GM11168 (cell line): ENCODE measurements around the gene FLRT2.

Experiments used
- in situ Hi-C: fragments of 300-500 bp; cut with MboI; formaldehyde crosslinking; loops from one replicate; pipeline ENCODE4 v1.12.0; 2022; ENCODE audit warnings: low sequenced_read_pairs; ENCODE audit not compliant: unreplicated experiment

FLRT2 gene

DNA sequence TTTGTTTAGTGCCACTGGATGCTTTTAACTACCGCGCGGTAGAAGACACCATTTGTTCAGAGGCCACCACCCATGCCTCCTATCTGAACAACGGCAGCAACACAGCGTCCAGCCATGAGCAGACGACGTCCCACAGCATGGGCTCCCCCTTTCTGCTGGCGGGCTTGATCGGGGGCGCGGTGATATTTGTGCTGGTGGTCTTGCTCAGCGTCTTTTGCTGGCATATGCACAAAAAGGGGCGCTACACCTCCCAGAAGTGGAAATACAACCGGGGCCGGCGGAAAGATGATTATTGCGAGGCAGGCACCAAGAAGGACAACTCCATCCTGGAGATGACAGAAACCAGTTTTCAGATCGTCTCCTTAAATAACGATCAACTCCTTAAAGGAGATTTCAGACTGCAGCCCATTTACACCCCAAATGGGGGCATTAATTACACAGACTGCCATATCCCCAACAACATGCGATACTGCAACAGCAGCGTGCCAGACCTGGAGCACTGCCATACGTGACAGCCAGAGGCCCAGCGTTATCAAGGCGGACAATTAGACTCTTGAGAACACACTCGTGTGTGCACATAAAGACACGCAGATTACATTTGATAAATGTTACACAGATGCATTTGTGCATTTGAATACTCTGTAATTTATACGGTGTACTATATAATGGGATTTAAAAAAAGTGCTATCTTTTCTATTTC lies 93.2 kb downstream of the FLRT2 start:
- in situ Hi-C loops = no loop called here

DNA sequence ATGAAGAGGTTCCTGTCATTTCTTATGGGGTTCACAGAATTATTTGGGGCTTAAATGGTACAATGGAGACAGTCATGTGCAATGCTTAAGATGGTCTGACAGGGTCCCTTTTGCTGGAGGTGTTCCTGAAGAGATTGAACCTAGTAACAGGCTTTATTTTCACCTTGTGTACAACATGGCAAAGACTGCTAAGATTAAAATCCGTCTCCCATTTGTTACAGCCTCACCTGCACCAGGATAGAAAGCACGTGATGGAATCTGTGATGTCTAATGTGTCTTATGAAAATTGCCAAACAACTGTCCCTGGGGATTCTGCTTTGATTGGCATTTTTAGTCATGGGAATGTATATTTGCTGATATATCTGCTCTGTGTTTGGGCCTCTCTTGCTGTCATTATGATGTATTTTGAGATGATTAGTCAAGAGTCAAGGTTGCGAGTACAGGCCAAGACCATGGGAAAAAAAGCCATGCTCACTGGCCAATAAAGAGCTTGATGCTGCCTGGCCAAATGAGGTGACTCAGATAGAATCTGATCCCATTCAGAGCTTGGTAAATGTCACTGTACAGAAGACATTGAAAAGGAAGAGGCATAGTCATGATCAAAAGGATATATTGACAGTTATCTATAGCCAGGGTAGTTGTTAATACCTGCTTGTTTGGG lies 96.1 kb downstream of the FLRT2 start:
- in situ Hi-C loops = no loop called here

DNA sequence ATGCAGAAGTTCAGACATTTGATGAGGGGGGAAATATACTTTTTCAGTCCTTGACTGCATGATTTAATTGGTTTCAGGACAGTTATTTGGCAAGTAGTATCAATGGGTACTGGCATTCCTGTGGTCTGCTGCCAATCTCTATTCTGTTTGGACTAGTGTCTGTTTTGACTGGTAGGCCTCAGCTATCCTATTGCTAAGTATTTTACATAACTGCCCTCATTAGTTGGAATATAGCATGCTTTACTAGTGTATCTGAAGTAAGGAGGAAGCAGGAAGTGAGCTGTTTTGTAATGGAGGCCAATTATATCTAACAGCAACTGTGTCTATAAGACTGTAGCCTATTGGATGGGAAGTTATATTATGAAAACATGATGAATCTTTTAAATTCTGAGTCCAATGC lies 104.3 kb downstream of the FLRT2 start:
- in situ Hi-C loops = no loop called here

DNA sequence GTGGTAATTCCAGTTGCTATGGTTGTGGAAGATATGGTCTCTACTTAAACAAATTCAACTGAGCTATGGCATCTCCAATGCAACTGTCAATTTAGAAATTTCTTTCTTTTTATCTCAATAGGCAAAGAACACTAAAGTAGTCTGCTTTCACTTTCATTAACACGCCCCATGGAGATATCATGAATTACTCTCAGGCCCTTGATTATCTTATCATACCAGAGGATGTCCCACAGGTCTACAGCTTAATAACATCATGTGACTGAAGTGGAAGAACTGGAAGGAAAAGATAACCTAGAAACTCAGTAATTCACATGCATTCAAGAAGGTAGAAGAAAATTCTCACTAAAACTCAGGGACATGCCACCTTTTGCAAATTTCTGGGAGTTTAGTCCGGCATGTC lies 114.3 kb downstream of the FLRT2 start:
- in situ Hi-C loops = no loop called here

DNA sequence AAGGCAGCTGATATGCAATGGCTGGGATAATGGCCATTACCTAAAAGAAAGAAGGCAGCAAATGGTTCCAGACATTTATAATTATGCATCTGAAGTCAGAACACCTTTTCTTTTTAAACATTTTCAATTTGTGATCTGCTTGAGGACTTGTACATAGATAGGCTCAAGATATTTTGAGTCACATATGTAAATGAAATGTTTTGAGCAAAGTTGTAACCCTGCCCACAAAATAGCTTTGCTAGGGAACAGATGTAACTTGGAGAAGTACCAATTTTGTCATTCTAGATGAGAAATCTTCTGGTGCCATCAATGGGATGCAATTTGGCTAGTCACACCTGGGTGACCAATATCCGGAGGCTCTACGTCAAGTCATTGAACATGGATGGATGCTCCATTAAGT lies 123.1 kb downstream of the FLRT2 start:
- in situ Hi-C loops = no loop called here

DNA sequence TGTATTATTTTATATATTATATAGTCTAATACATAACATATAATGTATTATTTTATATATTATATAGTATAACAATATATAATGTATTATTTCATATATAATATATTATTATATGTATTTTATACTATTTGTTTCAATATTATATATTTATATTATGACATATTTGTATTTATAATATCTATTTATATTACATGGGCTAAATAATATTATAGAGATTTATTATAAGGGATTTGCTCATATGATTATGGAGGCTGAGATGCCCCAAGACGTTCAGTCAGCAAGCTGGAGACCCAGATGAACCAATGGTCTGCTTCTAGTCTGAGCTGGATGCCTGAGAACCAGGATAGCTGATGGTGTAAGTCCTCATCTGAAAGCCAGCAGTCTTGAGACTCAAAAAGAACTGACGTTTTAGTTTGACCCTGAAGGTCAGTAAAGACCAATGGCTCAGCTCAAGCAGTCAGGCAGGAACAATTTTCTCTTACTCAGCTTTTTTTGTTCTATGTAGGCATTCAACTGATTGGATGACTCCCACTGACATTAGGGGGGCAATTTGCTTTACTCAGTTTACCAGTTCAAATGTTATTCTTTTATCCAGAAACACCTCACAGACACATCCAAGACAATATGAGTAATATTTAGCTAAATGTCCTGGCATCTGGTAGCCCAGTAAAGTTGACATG lies 130.4 kb downstream of the FLRT2 start:
- in situ Hi-C loops = no loop called here

DNA sequence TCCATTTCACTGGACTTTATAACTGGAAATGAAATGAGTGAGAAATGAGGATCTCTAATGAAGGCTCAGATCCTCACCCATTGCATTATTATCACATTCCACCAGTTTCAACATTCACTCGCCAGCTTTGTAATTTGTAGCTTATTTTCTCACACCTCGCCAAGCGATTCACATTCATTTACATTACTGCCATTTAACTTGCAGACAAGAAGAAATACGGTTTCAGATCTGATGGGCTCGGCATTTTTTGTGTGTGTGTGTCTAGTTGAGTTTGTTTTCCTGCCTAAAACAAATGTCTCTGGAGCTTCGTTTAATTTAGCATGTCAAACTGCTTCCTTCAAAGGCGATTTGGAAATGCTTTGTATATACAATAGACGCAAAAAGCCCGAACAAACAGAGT lies 132.2 kb downstream of the FLRT2 start:
- in situ Hi-C loops = no loop called here

DNA sequence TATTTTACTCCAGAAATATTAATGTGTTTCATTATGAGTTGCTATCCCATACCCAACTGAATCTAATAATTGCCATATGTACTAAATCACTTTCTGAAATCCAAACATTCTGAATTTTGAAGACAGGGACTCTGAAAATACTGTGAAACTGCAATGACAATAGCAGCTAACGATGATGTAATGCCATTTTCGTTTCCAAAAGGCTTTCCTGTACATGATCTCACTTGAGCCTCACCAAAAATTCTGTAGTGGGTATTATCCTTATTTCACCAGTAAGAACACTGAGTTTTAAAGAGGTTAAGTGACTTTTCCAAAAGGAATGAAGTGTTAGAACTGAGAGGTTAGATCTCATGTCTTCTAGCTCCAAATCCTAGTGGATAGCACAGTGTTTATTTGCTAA lies 133.3 kb downstream of the FLRT2 start:
- in situ Hi-C loops = no loop called here

DNA sequence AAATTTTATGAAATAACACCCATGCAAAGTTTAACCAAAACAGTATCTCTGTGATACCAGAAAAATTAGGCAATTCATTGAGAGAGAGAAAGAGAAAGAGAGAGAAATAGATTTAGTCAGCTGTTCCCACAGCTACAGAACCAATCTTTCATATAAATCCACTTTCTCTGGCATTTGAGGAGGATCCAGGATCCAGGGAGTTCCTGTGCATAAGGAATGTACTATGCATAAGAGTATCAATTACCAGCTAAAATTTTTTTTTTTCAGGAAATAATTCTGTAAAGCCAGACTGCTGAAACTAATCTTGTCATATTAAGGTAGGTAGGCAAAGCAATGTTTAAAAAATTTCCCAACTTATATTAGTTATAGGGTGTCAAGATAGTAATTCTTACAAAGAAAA lies 133.7 kb downstream of the FLRT2 start:
- in situ Hi-C loops = no loop called here

DNA sequence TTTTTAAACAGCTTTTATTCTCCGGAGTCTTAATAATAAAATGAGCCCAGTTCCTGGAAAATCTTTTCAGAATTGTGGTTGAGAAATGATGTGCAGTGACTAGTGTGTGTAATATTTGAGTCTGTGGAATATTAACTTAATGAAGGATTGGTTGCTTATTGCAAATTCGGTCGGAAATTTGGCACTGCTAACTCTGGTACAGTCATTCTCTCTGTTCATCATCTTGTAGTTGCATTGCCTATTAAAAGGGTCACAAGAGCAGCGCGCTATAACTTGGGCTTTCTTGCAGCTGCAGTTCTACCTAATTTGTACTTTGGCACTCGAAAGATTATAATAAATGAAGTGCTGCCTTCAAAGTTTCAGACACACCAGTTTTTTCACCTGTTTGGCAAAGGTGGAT lies 146.0 kb downstream of the FLRT2 start:
- in situ Hi-C loops = no loop called here

DNA sequence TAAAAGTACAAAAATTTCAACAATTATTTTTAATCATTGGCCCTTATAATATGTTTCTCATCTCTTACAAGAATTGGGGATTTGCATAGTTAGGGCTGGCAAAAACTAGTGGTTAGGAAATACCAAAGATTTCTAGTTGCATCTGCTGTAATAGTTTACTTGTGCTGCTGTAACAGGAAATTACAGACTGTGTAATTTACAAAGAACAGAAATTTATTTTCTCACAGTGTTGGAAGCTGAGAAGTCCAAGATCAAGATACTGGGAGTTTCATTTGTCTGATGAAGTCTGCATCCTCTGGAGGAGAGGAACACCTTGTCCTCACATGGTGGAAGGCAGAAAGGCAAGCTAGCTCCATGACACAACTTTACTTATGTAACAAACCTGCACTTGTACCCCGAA lies 157.0 kb downstream of the FLRT2 start:
- in situ Hi-C loops = no loop called here

DNA sequence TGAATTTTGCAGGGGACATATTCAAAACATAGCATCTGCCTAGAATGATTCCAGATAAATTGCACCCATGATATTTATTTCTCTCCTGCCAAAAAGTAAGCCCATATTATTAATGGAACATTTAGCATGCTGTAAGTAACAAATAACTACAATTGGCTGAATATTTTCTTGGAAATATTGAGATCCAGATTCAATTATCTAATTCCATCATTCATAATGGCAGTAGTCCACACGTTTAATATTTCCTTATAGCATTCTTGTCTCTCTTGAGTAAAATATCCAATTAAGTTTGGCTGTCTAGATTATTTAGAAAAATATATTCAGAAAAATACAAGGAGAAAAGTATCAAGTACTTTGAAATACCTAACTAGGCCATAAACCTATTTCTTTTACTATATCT lies 157.5 kb downstream of the FLRT2 start:
- in situ Hi-C loops = no loop called here

DNA sequence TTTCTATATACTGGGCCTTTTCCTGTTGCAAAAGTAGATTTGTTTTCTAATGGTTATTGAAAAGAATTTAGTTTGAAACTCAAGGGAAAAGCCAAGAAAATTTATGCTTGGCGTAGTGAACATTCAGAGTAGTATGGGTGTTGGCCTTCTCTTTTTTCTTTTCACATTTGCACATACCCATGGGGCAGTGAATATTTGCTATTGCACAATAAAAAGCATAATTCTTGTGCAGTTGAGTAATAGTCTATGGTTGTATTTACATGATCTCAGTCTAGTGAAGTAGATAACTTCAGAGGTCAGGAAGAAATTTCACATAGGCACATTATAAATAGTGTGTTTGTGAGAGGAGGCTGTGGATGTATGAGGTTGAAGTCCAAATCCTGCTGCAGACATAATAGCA lies 158.1 kb downstream of the FLRT2 start:
- in situ Hi-C loops = no loop called here

DNA sequence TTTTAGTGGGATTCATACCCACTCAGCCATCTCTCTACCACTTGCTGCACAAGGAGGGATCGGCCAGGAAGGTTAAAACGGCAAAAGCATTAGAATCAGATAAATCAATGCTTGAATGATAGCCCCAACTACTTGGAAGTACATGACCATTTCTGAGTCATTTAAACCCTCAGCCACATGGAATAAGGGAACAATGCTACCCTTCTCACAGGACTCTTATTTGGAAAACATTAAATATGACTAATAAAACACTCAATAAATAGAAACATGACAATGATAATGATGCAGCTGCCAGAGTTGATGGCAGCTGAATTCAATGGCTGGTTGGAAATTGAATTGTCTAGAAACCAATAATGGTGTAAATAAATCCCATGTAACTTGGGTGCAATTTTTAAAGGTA lies 165.4 kb downstream of the FLRT2 start:
- in situ Hi-C loops = no loop called here

DNA sequence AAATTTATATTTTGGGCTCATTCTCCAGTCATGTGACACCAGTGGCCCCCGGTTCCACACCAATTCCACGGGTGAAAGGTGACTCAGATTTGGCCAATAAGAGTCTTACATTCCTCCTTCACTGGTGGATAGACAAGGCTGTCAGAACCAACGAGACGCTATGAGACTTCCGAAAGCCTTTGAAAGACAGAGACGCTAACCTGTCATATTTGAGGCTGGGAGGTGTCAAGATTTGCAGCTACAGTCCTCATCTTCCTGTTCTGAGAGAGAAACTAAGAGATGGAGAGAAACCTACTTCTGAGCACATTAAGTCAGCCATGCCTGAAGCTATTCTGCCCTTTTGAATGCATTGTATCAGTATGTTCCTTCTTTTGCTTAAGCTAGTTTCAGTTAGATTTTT lies 171.2 kb downstream of the FLRT2 start:
- in situ Hi-C loops = no loop called here

DNA sequence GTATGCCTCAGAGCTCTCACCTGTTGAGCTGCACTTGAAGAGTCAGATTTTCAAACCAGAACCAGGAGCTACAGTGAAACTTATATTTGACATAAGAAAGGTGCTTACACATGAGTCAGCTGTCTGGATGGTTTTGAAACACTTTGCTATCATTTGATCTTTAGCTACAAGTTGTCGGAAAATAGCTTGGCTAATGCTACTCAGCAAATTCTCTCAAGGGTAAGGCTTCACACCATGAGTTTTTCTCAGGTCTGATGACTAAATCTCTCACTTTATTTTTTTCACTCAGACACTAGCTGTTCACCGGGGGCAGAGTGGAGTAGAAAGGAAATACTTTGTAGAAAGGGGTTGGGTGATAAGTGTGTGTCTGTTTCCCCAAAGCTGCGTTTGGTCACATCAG lies 171.8 kb downstream of the FLRT2 start:
- in situ Hi-C loops = no loop called here

DNA sequence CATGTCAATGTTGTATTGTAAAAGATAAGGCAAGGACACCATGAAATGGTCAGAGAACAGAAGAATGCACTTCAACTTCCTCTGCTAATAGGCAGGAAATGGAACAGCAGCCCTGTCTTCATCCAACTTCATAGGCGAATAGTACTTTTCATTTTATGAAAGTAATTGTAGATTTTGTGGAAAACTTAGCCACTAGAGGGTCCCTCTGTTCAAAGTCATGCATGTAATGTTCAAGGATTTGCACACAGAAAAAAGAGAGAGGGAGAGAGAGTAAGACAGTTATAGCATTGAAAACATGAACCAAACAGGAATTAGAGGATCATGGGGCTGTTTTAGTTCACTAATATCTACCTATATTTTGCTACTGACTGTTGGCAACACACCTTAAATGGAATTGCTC lies 172.2 kb downstream of the FLRT2 start:
- in situ Hi-C loops = no loop called here

DNA sequence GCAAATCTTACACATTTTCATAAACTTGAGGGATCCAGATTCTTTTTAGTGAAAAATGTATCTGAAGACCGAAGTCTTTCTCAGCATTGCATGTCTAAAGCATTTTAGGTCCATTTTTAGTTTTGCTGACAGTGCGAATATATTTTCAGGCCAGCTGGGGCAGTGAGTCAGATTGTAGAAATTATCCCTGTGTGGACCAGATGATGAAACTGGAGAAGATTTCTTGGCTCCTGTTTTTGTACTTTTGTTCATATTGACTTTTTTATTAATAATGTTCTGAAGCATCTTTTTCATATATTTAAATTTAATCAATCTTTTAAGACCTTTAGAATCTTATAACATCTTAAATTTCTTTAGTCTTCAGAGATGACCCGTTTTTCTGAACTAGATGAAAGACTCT lies 173.1 kb downstream of the FLRT2 start:
- in situ Hi-C loops = no loop called here
